HG03159 (cell line): ENCODE data around the gene CNOT6.

Experiments used
- ATAC-seq: cut with Tn5 transposase; IDR thresholded peaks from one replicate; pipeline ENCODE4 v1.9.1; 2021; ENCODE audit warnings: mild to moderate bottlenecking, moderate library complexity; ENCODE audit not compliant: unreplicated experiment

The CNOT6 gene

GRCh38 chr5:180613814-180614188, 119.6 kb downstream of the CNOT6 start:
- ATAC-seq = no peak

GRCh38 chr5:180618487-180618828, 124.3 kb downstream of the CNOT6 start:
- no peak for ATAC-seq

GRCh38 chr5:180618829-180619562, 124.8 kb downstream of the CNOT6 start:
- ATAC-seq = no peak

- no peak for ATAC-seq
Observed at GRCh38 chr5:180619563-180619915, 125.4 kb downstream of the CNOT6 start.

DNA sequence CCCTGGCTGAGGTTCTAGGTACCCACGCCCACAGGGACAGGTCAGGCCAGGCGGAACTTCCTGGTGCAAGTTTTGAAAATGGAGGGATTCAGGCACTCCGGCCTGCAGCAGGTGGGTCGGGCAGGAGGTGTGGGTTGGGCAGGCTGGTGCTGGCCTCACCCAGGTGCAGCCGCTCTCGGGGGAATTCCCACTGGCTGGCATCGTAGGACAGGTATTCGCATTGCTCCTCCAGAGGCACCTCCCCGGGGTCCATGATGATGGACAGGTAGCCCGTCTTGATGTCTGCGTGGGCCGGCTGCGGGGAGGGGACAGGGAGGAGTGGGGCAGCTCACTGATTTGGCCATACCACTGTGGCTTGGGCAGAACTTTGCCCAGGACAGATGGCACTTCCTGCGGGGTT, 125.8 kb downstream of the CNOT6 start:
- ATAC-seq = no peak

DNA sequence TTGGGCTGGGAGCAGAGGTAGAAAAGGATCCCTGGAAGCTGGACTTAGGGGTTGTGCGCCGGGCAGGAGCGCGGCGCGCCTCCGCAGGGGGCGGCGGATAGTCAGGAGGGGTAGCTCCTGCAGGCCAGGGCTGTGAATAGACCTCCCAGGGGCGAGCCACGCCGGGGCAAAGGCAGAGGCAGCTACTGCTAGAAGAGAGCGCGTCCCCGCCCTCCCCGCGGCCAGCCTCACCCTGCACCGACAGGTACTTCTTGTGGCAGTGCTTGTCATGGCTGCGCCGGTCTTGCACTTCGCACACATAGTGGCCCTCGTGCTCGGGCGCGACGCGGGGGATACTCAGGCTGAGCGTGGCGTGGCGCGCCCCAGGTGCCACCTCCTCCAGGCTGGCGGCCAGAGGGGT, 127.1 kb downstream of the CNOT6 start:
- no peak for ATAC-seq

- no peak for ATAC-seq
Observed at GRCh38 chr5:180622910-180623309, 128.7 kb downstream of the CNOT6 start.

DNA sequence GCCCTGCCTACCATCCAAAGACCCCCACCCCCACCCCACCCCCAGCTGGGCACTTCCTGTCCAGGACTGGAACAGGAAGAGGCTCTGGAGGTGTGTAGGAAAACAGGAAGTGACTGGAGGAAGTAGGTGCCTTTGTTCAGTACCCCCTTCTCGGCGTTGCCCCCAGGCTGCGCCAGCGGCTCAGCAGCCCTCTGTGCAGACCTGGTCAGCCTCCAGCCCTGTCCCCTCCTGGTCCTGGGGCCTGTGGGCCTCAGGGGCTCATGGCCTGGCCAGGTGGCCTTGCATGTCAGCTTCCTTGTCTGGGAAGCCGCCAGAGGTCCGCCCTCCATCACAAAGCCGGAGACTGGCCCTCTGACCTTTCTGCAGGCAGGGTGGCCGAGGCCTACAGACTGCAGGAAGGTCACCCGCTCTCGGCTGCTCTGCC, 129.2 kb downstream of the CNOT6 start:
- no peak for ATAC-seq

GRCh38 chr5:180623844-180624243, 129.7 kb downstream of the CNOT6 start:
- no peak for ATAC-seq

DNA sequence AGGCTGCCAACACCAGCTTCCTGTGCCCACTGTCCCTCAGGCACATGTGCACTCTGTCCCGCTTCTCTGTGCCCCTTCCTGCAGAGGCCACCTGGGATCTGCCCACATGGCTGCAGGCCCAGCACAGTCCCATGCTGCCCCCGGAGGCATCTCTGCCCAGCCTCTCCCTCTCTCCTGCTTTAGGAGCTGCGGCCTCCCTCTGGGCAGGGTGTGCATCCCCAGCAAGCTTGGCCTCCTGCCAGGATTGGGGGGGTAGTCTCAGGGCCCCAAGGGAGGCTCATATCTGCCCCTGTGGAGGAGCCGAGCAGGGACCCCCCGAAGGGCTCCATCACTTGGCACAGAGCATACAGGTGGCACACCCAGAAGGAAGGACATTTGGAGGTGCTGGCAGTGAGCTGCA, 130.4 kb downstream of the CNOT6 start:
- no peak for ATAC-seq

GRCh38 chr5:180625125-180625790, 131.1 kb downstream of the CNOT6 start:
- ATAC-seq = no peak

- no peak for ATAC-seq
Observed at GRCh38 chr5:180625791-180626660, 131.8 kb downstream of the CNOT6 start.

DNA sequence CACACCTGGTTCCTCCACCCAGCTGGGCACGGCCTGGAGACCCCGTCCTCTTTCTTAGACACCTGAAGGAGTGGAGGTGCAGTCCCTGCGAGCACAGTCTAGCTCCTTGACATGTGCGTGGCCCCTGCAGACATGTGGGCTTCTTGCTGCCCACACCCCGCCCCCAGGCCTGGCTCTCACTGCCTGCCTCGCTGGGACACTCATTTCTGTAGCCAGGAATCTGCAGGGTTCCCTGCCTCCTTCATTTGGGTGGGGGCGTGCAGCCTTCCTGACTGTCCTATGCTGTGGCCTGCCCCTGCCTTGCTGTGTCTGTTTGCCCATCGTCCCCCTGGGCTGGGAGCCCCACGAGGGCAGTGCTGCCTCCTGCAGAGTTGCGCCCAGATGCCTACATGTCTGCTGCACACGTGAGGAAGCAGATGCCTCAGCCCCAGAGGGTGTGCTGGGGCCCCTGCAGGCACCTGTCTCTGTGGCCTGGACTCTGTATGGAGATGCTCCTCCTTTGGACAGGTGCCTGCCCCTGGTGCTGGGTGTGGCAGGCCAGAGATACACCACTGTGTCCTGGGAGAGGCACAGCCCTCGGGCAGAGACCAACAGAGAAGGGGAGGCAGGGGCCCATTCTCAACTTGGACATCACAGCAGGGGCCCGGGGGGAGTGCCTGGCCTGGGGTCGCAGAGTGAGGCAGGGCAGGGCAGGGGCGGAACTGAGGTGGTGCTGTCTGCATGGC, 132.6 kb downstream of the CNOT6 start:
- no peak for ATAC-seq

DNA sequence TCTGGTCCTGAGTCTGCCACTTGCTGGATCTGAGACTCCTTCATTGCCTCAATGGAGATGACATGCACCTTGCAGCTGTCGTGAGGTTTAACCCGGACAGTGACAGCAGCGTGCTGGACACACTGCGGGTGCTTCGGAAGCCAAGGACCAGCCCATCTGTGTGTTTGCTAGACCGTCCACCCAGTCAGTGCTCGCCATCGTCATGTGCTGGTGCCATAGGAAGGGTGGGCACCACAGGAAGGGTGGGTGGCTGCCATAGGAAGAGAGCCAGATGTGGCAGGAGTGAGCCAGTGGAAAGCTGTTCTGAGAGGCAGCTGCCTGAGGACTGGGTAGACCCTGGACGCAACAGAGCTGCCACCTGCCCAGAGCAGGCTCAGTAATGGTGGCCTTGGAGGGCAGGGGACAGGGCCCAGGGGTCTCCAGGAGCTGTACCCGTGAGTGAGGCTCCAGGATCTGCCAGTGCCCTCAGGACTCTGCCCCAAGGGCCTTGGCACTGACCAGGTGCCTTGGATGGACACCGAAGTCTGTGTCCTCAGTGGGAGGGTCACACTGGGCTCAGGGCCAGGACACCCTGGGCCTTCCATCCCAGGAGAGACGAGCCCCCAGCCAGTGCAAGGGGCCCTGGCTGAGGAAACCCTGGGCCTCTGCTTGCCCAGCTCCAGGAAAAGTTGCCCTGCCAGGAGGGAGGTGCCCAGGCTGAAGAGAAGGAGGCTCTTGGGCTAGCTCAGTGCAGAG, 133.4 kb downstream of the CNOT6 start:
- no peak for ATAC-seq
